ENCODE data around the gene FAM13A. TPM values are rescaled to one million over a fixed set of nuclear protein-coding genes. Genes with fewer than 3 reads are reported as not detected.

FAM13A gene
- total and polyA plus RNA-seq, 10 of the 15 experiments (the other 5 are each of a cell fraction or from before 2014, with no cell fraction given): 0.05 to 1.8 (median 0.27) TPM; not detected in 1

GRCh38 chr4:88736264-88736663 is 320.7 kb downstream of the FAM13A start:
- BruUV-seq (replicated peaks): no TSS peak
- ATAC-seq: no peak
- CTCF ChIA-PET: interaction anchor here (0.7 to 1.4 kb wide), 6 partner anchors 12 to 58 kb away, joined by 3 to 4 read pairs (median 3); no protein-coding TSS in a partner anchor

More at GRCh38 chr4:88736264-88736663, 320.7 kb downstream of the FAM13A start:
- RAD21 ChIA-PET (ENCODE audit: unreplicated experiment): interaction anchor here (1.3 kb wide), 1 partner anchor 197 kb away, joined by 5 read pairs; no protein-coding TSS in a partner anchor
- Histone ChIP-seq H3K4me2 (ENCODE audit: control insufficient read depth, insufficient read depth) (no peak overlapping the region), H4K20me1 (ENCODE audit: control insufficient read depth, insufficient read depth) (no peaks in the 10 kb centered on the region), H3K9ac (ENCODE audit: control insufficient read depth, insufficient read depth, low read length) (no peak overlapping the region), H3K4me1 (ENCODE audit: control insufficient read depth, insufficient read depth, low read length) (no peaks in the 10 kb centered on the region), H3K27ac (ENCODE audit: control insufficient read depth, insufficient read depth) (no peak overlapping the region), H3K79me2 (ENCODE audit: control insufficient read depth, insufficient read depth, low read length) (no peaks in the 10 kb centered on the region), H3K9me3 (replicated peaks; ENCODE audit: control insufficient read depth, insufficient read depth, low read length) (no peaks in the 10 kb centered on the region), H2AFZ (ENCODE audit: control insufficient read depth, low read depth, low read length) (no peak overlapping the region), H3K4me3 (no peak overlapping the region), H3K36me3 (ENCODE audit: control insufficient read depth in 2 of 2, insufficient read depth in 2 of 2, low read length in 1 of 2) (no peaks in the 10 kb centered on the region), H3K27me3 (replicated peaks in 1 of 2; ENCODE audit: control insufficient read depth in 2 of 2, insufficient read depth in 2 of 2, low read length in 1 of 2) (no peaks in the 10 kb centered on the region)
- DNase-seq (ENCODE audit: low read depth, low spot score) (no peak), FAIRE-seq (no peak)
- in situ Hi-C loops (cut with MboI): no loop called here
- no peak for TF ChIP-seq CBFB (IDR thresholded peaks at IDR 0.05; ENCODE audit: low read depth)
- TF ChIP-seq ZZZ3 (IDR thresholded peaks at IDR 0.05; ENCODE audit: control insufficient read depth, insufficient read length, low read depth): no peak
- TF ChIP-seq USF1 (IDR thresholded peaks at IDR 0.05; ENCODE audit: borderline replicate concordance, extremely low read length, insufficient read depth, low read depth, low read length): no peak
- no peak for TF ChIP-seq SP1 (IDR thresholded peaks at IDR 0.05; ENCODE audit: low read depth, low read length)
- TF ChIP-seq CHD2 (IDR thresholded peaks at IDR 0.05; ENCODE audit: borderline replicate concordance, low read depth, low read length): no peak
- TF ChIP-seq SREBF1 (IDR thresholded peaks at IDR 0.05; ENCODE audit: low read length): no peak
- no peak for TF ChIP-seq KAT2A (conservative IDR thresholded peaks at IDR 0.05; ENCODE audit: control insufficient read depth, low read depth, low read length)
- no peak for TF ChIP-seq ZNF622 (IDR thresholded peaks at IDR 0.05)
- TF ChIP-seq ZBTB33 (IDR thresholded peaks at IDR 0.05): no peak
- no peak for TF ChIP-seq MTA2 (IDR thresholded peaks at IDR 0.05; ENCODE audit: low read depth)
- intact Hi-C loops (cut with micrococcal nuclease; ENCODE audit: unreplicated experiment): no loop called here
- SMC1A ChIA-PET (ENCODE audit: uncharacterized antibody, unreplicated experiment): interaction anchor here (1.2 to 2.1 kb wide), 3 partner anchors 11 to 46 kb away, joined by 3 to 6 read pairs (median 4); no protein-coding TSS in a partner anchor
- POLR2A ChIA-PET: no interaction called here
- WGBS (ENCODE audit: insufficient coverage, insufficient replicate concordance, low lambda C conversion rate, missing lambda C conversion rate): 29% methylated on average over 3 of the region's 3 CpGs

Measured in GM12878 (cell line).